ENCODE results near the gene WNK2.

WNK2 gene

GRCh38 chr9:93186215-93186945 is 2.4 kb downstream of the WNK2 start:
- no peak for DNase-seq

- no peak for DNase-seq
These were observed 3.1 kb downstream of the WNK2 start for GRCh38 chr9:93187047-93187446.

DNA sequence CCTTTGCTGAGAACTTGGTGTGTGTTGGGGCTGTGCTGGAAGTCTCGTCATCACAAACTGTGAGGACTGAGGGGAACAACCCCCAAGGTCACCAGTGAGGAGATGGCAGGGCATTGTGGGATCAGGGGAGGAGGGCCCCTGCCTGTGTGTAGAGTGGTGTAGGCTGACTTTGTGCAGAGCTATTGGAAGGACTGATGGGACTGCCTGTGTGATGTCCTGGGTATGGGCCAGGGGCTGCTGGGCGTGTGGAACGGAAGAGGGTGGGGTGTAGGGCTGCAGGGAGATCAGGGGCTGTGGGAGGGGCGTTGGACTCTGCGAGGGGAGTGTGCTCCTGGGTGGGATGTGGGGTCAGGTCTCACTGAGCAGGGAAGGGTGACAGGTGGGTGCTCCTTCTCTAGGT is 3.6 kb downstream of the WNK2 start:
- no peak for DNase-seq

- DNase-seq: no peak
These were observed 4.8 kb downstream of the WNK2 start for GRCh38 chr9:93188426-93189368.

GRCh38 chr9:93189369-93190132 is 5.6 kb downstream of the WNK2 start:
- DNase-seq: no peak

DNA sequence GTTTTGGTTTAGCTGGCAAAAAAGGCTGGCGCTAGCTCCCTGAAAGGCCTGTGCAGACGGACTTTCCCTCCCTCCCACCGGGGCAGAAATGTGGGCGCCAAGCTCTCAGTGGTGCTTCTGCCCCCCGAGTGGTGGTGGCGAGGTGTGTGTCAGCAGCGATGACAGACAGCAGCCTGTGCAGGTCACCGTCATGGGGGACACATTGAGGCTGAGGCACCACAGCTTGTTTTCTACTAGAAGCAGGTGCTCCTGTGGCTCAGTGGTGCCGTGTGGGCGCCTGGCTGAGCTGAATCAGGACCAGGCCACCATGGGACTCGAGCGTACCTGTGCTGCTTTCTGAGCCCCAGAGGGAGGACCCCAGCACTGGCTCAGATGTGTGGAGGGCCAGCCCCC is 6.2 kb downstream of the WNK2 start:
- DNase-seq: no peak

DNA sequence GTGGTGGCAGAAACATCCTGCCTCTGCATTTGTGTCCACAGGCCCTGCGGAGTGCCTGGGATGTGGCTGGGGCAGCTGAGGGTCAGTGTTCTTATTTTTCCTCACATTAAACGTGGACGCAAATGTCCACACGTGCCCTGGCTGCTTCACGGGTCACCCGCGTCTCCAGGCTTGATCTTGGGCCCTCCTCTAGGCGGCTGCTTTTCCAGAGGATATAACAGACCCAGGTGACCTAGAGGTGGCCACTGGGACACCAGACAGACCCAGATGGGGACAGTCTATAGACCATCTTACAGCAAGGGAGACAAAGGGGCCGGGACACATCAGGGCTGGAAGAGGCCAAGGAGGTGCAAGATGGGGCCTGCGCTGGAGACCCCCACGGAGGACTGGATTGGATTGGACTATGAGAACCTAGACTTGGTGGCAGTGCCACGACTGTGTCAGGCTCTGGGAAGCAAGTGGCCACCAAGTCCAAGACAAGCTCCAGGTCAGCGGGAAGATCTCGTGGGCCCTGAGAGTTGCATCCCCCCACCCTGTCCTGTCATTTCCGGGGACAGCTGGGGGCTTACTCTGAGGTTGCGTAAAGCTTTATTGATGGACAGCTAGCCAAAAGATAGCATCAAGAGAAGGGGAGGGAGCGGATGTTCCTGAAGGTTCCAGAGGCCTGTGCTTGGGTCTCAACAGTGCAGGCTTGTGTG is 6.9 kb downstream of the WNK2 start:
- no peak for DNase-seq

- no peak for DNase-seq
These were observed 7.4 kb downstream of the WNK2 start for GRCh38 chr9:93191354-93191660.

DNA sequence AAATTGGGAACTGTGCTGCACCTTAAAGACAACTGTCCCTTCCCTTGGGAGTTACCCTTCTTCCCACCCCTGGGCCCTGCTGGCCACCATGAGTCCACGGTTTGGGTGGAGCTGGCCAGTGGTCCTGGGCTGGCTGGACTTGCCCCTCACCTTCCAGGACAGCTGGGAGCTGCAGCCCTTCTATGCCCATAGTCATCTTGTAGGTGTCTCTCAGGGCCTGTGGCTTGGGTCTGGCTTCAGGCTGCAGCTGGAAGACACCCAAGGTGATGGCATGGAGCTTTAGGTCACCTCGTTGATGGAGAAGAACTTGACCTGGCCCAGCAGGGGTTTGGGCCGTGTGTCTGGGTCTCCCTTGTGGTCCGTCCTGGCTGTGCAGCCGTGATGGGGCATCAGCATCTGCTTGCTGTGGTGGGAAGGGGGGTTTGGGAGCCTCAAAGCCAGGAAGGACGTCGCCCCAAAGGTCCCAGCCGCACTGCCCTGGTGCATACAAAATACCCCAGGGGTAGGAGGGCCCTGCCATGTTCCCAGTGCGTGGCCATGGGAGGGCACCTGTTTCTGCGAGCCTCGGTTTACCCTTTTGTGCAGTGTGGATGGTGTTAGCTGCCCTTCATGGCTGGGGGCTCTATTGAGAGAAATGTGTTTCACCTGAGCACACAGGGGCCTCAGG is 8.9 kb downstream of the WNK2 start:
- no peak for DNase-seq

GRCh38 chr9:93193388-93194220 is 9.7 kb downstream of the WNK2 start:
- DNase-seq: no peak

- DNase-seq: no peak
These were observed 10.3 kb downstream of the WNK2 start for GRCh38 chr9:93194221-93194625.

DNA sequence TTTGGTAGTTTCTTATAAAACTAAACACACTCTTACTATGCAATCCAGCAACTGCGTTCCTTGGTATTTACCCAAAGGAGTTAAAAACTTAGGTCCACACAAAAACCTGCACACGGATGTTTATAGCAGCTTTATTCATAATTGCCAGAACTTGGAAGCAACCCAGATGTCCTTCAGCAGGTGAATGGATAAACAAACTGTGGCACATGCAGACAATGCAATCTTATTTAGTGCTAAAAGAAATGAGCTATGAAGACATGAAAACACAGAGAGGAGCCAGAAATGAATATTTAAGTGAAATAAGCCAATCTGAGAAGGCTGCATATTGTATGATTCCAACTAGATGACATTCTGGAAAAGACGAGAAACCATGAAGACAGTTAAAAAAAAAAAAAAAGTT is 10.7 kb downstream of the WNK2 start:
- no peak for DNase-seq

- no peak for DNase-seq
These were observed 12.4 kb downstream of the WNK2 start for GRCh38 chr9:93196096-93197055.

DNA sequence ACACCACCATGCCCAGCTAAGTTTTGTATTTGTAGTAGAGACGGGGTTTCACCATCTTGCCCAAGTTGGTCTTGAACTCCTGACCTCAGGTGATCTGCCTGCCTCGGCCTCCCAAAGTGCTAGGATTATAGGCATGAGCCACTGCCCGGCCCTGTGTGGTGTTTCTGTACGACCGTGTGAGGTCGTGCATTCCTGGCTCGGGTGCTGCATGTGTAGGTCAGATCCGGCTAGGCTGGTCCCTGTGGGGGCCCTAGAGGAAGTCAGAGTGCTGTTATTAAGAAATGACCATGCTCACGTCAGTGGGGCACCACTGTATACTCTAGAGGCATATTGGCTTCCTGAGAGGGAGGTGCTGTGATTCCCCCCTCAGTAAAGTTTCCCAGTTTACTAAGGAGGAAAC is 13.7 kb downstream of the WNK2 start:
- no peak for DNase-seq

GRCh38 chr9:93198117-93198837 is 14.3 kb downstream of the WNK2 start:
- no peak for DNase-seq

- no peak for DNase-seq
These were observed 15.1 kb downstream of the WNK2 start for GRCh38 chr9:93198838-93199625.

- DNase-seq: no peak
These were observed 16.5 kb downstream of the WNK2 start for GRCh38 chr9:93200449-93200742.

- no peak for DNase-seq
These were observed 17.0 kb downstream of the WNK2 start for GRCh38 chr9:93200989-93201334.
